ENCODE results near the gene DEFB131B.

GRCh38 chr11:71895961-71896360 is 17.7 kb downstream of the DEFB131B start:
- TF ChIP-seq, protein P1, sequence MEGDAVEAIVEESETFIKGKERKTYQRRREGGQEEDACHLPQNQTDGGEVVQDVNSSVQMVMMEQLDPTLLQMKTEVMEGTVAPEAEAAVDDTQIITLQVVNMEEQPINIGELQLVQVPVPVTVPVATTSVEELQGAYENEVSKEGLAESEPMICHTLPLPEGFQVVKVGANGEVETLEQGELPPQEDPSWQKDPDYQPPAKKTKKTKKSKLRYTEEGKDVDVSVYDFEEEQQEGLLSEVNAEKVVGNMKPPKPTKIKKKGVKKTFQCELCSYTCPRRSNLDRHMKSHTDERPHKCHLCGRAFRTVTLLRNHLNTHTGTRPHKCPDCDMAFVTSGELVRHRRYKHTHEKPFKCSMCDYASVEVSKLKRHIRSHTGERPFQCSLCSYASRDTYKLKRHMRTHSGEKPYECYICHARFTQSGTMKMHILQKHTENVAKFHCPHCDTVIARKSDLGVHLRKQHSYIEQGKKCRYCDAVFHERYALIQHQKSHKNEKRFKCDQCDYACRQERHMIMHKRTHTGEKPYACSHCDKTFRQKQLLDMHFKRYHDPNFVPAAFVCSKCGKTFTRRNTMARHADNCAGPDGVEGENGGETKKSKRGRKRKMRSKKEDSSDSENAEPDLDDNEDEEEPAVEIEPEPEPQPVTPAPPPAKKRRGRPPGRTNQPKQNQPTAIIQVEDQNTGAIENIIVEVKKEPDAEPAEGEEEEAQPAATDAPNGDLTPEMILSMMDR (optimal IDR thresholded peaks at IDR 0.05 in 1 of 3, IDR thresholded peaks at IDR 0.05 in 1 of 3, conservative IDR thresholded peaks at IDR 0.05 in 1 of 3; ENCODE audit: extremely low read depth in 1 of 3, insufficient read depth in 2 of 3, low read length in 3 of 3), result no peak
- no peak for TF ChIP-seq EZH2 (IDR thresholded peaks at IDR 0.05; ENCODE audit: low read length)
